ENCODE data around the gene TATDN2.

The TATDN2 gene

DNA sequence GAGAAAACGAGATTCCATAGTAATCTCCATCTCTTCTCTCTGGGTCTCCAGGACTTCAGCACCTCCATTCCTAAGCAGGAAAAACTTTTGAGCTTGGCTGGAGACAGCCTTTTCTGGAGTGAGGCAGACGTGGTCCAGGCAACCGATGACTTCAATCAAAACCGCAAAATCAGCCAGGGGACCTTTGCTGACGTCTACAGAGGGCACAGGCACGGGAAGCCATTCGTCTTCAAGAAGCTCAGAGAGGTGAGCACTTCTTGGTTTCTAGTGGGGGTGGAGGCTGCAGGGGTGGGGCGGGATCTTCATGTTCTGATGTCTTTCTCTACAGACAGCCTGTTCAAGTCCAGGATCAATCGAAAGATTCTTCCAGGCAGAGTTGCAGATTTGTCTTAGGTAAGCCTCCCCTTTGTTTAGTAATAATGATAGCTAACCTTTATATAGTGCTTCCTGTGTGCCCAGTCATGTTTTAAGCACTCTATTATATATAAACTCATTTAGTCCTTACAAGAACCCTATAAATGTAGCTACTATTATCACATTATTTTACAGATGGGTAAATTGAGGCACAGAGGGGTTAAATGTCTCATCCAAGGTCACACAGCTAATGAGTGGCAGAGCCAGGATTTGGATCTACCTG, 35.0 kb upstream of the TATDN2 start:
- TF ChIP-seq, protein P1, sequence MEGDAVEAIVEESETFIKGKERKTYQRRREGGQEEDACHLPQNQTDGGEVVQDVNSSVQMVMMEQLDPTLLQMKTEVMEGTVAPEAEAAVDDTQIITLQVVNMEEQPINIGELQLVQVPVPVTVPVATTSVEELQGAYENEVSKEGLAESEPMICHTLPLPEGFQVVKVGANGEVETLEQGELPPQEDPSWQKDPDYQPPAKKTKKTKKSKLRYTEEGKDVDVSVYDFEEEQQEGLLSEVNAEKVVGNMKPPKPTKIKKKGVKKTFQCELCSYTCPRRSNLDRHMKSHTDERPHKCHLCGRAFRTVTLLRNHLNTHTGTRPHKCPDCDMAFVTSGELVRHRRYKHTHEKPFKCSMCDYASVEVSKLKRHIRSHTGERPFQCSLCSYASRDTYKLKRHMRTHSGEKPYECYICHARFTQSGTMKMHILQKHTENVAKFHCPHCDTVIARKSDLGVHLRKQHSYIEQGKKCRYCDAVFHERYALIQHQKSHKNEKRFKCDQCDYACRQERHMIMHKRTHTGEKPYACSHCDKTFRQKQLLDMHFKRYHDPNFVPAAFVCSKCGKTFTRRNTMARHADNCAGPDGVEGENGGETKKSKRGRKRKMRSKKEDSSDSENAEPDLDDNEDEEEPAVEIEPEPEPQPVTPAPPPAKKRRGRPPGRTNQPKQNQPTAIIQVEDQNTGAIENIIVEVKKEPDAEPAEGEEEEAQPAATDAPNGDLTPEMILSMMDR (IDR thresholded peaks at IDR 0.05; ENCODE audit: insufficient read depth, low read length, missing control alignments), result no peak
- CTCF ChIA-PET, result interaction anchor here (1.2 to 2.1 kb wide), 3 partner anchors 10 to 20 kb away, joined by 4 to 6 read pairs (median 6); no protein-coding TSS in a partner anchor
- no peak overlapping the region for H3K4me3 ChIP-seq (ENCODE audit: low read depth, low read length)
- POLR2A ChIA-PET, result interaction anchor here (0.7 kb wide), 1 partner anchor 104 kb away, joined by 3 read pairs; no protein-coding TSS in a partner anchor
- DNase-seq (ENCODE audit: low read depth, low spot score), result no peak

DNA sequence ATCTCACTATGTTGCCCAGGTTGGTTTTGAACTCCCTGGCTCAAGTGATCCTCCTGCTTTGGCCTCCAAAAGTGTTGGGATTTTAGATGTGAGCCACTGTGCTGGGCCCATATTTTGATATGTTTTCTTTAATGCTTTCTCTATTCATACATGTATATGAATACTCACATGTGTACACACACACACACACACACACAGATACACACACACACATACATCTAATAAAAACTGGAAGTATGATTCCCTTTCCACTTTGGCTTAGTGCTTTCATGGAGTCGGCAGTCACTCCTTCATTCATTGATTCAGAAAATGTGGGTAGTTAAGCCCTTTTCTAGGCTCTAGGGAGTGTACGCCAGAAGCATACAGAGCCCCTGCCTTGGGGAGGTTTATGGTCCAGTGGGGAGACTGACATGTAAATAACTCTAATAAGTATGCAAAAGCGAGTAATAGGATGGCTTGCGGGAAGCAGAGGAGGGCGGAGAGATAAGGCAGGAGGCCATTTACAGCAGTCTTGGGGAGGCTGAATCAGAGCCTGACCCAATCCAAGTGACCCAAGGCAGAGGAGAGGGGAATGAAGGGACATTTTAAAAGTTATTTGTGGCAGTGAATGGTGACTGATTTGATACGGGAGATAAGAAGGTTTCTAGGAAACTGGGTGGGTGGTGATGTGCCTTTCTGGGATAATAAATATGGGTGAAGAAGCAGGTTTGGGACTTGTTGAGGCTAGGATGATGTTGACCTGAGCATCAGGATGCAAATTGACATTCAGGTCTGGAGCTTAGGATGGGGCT, 32.5 kb upstream of the TATDN2 start:
- ChIA-PET CTCF (interaction anchor here (1.1 kb wide), 1 partner anchor 10 kb away, joined by 4 read pairs; no protein-coding TSS in a partner anchor), POLR2A (no interaction called here)
- no peak overlapping the region for H3K4me3 ChIP-seq (ENCODE audit: low read depth, low read length)
- no peak for DNase-seq (ENCODE audit: low read depth, low spot score)
- TF ChIP-seq, protein P1 (IDR thresholded peaks at IDR 0.05; ENCODE audit: insufficient read depth, low read length, missing control alignments), result no peak

DNA sequence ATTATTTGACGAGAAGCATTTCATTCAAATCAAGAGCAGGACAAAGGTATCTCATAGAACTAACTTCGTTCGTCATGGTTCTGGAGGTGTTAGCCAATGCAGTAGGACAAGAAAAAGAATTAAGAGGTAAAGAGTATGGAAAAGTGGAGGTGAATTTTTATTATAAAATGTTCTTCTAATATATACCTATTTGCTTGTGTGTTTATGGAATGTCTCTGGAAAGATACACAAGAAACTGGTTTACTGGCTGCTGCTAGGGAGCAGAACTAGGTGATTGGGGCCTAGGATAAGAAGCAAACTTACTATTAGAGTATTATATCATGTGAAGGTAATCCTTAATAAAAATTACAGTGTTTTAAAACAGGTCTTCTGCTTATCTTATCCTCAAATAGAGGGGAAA, 30.9 kb upstream of the TATDN2 start:
- DNase-seq (ENCODE audit: low read depth, low spot score), result no peak
- ChIA-PET POLR2A (no interaction called here), CTCF (interaction anchor here (1.1 kb wide), 1 partner anchor 9 kb away, joined by 4 read pairs; no protein-coding TSS in a partner anchor)
- no peak overlapping the region for H3K4me3 ChIP-seq (ENCODE audit: low read depth, low read length)
- TF ChIP-seq, protein P1 (IDR thresholded peaks at IDR 0.05; ENCODE audit: insufficient read depth, low read length, missing control alignments), result no peak

DNA sequence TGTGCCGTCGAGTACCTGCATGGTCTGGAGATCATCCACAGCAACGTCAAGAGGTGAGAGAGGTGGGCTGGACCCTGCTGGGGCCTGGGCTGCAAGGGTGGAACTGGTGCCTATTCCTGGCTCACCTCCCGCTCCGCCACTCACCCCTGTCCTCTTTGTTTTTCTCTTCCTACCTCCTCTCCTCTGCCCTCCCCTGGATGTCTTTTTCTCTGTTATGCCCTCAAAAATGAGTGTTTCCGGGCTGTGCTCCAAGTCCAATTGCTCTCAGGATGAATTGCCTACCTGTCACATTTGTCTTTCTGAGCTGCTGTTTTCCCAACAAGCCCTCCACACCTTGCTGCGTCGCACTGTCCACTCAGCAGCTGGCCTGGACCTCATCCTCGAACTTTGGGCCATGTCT, 28.5 kb upstream of the TATDN2 start:
- ChIA-PET CTCF (interaction anchor here (1.0 kb wide), 1 partner anchor 44 kb away, joined by 3 read pairs; no protein-coding TSS in a partner anchor), POLR2A (interaction anchor here (0.7 kb wide), 1 partner anchor 69 kb away, joined by 3 read pairs; no protein-coding TSS in a partner anchor)
- H3K4me3 ChIP-seq (ENCODE audit: low read depth, low read length), result no peak overlapping the region
- DNase-seq (ENCODE audit: low read depth, low spot score), result no peak
- TF ChIP-seq, protein P1 (IDR thresholded peaks at IDR 0.05; ENCODE audit: insufficient read depth, low read length, missing control alignments), result no peak

DNA sequence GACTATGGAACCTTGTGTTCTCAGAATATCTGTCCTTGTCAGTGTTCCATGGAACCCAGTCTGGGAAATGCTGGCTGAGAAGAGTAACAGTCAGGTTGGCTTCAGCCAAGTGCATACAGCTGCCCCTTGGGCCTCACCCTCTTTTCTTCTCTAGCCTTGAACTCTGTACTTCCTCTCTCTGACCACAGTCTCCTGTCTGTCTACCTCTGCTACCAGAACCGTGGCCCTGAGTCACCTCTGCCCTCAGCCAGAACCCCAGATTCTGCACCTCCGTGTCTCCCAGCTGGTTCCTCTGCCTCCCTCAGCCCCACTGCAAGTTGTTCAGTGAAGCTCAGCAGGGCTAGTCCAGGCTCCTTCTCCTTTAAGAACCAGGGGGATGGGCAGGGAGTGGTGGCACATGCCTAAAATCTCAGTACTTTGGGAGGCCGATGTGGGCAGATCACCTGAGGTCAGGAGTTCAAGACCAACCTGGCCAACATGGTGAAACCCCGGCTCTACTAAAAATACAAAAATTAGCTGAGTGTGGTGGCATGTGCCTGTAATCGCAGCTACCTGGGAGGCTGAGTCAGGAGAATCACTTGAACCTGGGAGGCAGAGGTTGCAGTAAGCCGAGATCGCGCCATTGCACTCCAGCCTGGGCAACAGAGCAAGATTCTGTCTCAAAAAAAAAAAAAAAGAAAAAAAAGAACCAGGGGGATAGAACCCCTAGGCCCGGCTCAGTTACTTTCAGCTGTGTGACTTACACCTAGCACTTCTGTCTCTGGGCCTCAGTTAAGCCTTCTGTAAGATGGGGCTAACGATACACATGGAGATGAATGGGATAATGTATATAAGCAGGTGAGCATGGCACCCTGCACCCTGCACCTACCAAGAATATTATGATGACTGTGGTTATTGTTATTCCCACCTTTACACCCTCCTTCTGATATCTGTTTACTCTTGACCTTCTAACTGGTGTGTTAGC, 24.3 kb upstream of the TATDN2 start:
- no peak for DNase-seq (ENCODE audit: low read depth, low spot score)
- no peak overlapping the region for H3K4me3 ChIP-seq (ENCODE audit: low read depth, low read length)
- TF ChIP-seq, protein P1 (IDR thresholded peaks at IDR 0.05; ENCODE audit: insufficient read depth, low read length, missing control alignments), result no peak
- POLR2A ChIA-PET, result interaction anchor here (0.6 kb wide), 2 partner anchors 79 to 189 kb away, joined by 3 read pairs; no protein-coding TSS in a partner anchor
- CTCF ChIA-PET, result interaction anchor here (0.6 to 3.1 kb wide), 11 partner anchors 10 to 291 kb away, joined by 3 to 15 read pairs (median 4); partner anchors contain the start of genes CRELD1 and TATDN2

Data from AG04449 (cell line).